ENCODE results near the gene NR2C2. TPM values are rescaled to one million over a fixed set of nuclear protein-coding genes. Genes with fewer than 3 reads are reported as not detected.

Gene NR2C2
- total RNA-seq, 2 donors from 2014 or later, result 54.4 to 60.8 TPM

- H3K9me3 ChIP-seq (ENCODE audit: control insufficient read depth, low read length), result no peaks in the 10 kb centered on the region
- peaks cover 8% of the 10 kb centered on the region for H3K4me1 ChIP-seq (ENCODE audit: control insufficient read depth, insufficient read depth, low read length)
- H3K27ac ChIP-seq (ENCODE audit: low read depth, low read length), result no peak overlapping the region
- WGBS, 2 experiments (ENCODE audit: insufficient coverage in 1 of 2, insufficient read length in 1 of 2), result 77 to 83% methylated on average over 1 of the region's 1 CpG
- no peak overlapping the region for H3K4me3 ChIP-seq (ENCODE audit: low read length)
- H3K9me3 Mint-ChIP-seq, result no peaks in the 10 kb centered on the region
- no peak overlapping the region for H3K4me3 Mint-ChIP-seq
- H3K36me3 Mint-ChIP-seq (ENCODE audit: low read depth), result peaks cover 21% of the 10 kb centered on the region
- no peak for TF ChIP-seq CTCF (conservative IDR thresholded peaks at IDR 0.05)
- peaks cover 6% of the 10 kb centered on the region for H3K36me3 ChIP-seq (ENCODE audit: control insufficient read depth, insufficient read depth, low read length)
- H3K27me3 Mint-ChIP-seq (ENCODE audit: insufficient read depth), result no peaks in the 10 kb centered on the region
- DNase-seq, result no peak
- no peaks in the 10 kb centered on the region for H3K27me3 ChIP-seq (ENCODE audit: control insufficient read depth, insufficient read depth, low read length, poor library complexity, severe bottlenecking)
- H3K9ac ChIP-seq (ENCODE audit: extremely low read depth, low read length, poor library complexity, severe bottlenecking), result no peak overlapping the region
- H3K27ac Mint-ChIP-seq, result no peak overlapping the region
- peaks cover 38% of the 10 kb centered on the region for H3K4me1 Mint-ChIP-seq
Measured at GRCh38 chr3:14957153-14957552, 9.8 kb downstream of the NR2C2 start.

GRCh38 chr3:14957925-14958324, 10.5 kb downstream of the NR2C2 start:
- no peak for TF ChIP-seq CTCF (conservative IDR thresholded peaks at IDR 0.05)
- Histone ChIP-seq H3K4me3 (ENCODE audit: low read length) (no peak overlapping the region), H3K9me3 (ENCODE audit: control insufficient read depth, low read length) (no peaks in the 10 kb centered on the region), H3K27me3 (ENCODE audit: control insufficient read depth, insufficient read depth, low read length, poor library complexity, severe bottlenecking) (no peaks in the 10 kb centered on the region), H3K36me3 (ENCODE audit: control insufficient read depth, insufficient read depth, low read length) (peaks cover 10% of the 10 kb centered on the region), H3K4me1 (ENCODE audit: control insufficient read depth, insufficient read depth, low read length) (peaks cover 8% of the 10 kb centered on the region), H3K27ac (ENCODE audit: low read depth, low read length) (no peak overlapping the region), H3K9ac (ENCODE audit: extremely low read depth, low read length, poor library complexity, severe bottlenecking) (no peak overlapping the region)
- Mint-ChIP-seq H3K27me3 (ENCODE audit: insufficient read depth) (no peaks in the 10 kb centered on the region), H3K4me1 (peaks cover 38% of the 10 kb centered on the region), H3K9me3 (no peaks in the 10 kb centered on the region), H3K27ac (no peak overlapping the region), H3K36me3 (ENCODE audit: low read depth) (peaks cover 24% of the 10 kb centered on the region), H3K4me3 (no peak overlapping the region)
- WGBS, 2 experiments (ENCODE audit: insufficient coverage in 1 of 2, insufficient read length in 1 of 2), result 42 to 61% methylated on average over 1 of the region's 1 CpG
- no peak for DNase-seq

- H3K27ac Mint-ChIP-seq, result no peak overlapping the region
Measured at GRCh38 chr3:14959359-14959943, 12.1 kb downstream of the NR2C2 start.

More at GRCh38 chr3:14959359-14959943, 12.1 kb downstream of the NR2C2 start:
- no peaks in the 10 kb centered on the region for H3K9me3 Mint-ChIP-seq
- no peak overlapping the region for H3K4me3 Mint-ChIP-seq
- Histone ChIP-seq H3K4me3 (ENCODE audit: low read length) (no peak overlapping the region), H3K27ac (ENCODE audit: low read depth, low read length) (no peak overlapping the region), H3K36me3 (ENCODE audit: control insufficient read depth, insufficient read depth, low read length) (peaks cover 12% of the 10 kb centered on the region), H3K9ac (ENCODE audit: extremely low read depth, low read length, poor library complexity, severe bottlenecking) (no peak overlapping the region), H3K4me1 (ENCODE audit: control insufficient read depth, insufficient read depth, low read length) (peaks cover 8% of the 10 kb centered on the region), H3K9me3 (ENCODE audit: control insufficient read depth, low read length) (no peaks in the 10 kb centered on the region), H3K27me3 (ENCODE audit: control insufficient read depth, insufficient read depth, low read length, poor library complexity, severe bottlenecking) (no peaks in the 10 kb centered on the region)
- 82 to 90% methylated on average over 1 to 2 of the region's 2 CpGs for WGBS, 2 experiments (ENCODE audit: insufficient coverage in 1 of 2, insufficient read length in 1 of 2)
- no peak for TF ChIP-seq CTCF (conservative IDR thresholded peaks at IDR 0.05)
- no peaks in the 10 kb centered on the region for H3K27me3 Mint-ChIP-seq (ENCODE audit: insufficient read depth)
- H3K36me3 Mint-ChIP-seq (ENCODE audit: low read depth), result peaks cover 24% of the 10 kb centered on the region
- H3K4me1 Mint-ChIP-seq, result peaks cover 38% of the 10 kb centered on the region
- DNase-seq, result no peak

Data from endodermal cell (in vitro differentiated cells).